SHP77 treated with DMSO at 0.1 percent for 48 hours (cell line): Measurements from ENCODE around the gene PAPLN.

Experiments used
- DNase-seq: peaks from one replicate; lab custom pipeline; 2025; lab: John Stamatoyannopoulos, UW

Gene PAPLN

GRCh38 chr14:73231981-73232851, 5.1 kb upstream of the PAPLN start:
- peak; percentile 20 for DNase-seq

GRCh38 chr14:73232984-73233383, 4.3 kb upstream of the PAPLN start:
- DNase-seq, result no peak

- DNase-seq, result no peak
Measured at GRCh38 chr14:73233564-73233963, 3.7 kb upstream of the PAPLN start.

- no peak for DNase-seq
Measured at GRCh38 chr14:73234029-73234428, 3.3 kb upstream of the PAPLN start.

GRCh38 chr14:73234586-73235394, 2.5 kb upstream of the PAPLN start:
- no peak for DNase-seq

- DNase-seq, result no peak
Measured at GRCh38 chr14:73235531-73236155, 1.7 kb upstream of the PAPLN start.

- DNase-seq, result no peak
Measured at GRCh38 chr14:73236157-73236556, 1.1 kb upstream of the PAPLN start.

GRCh38 chr14:73236752-73237218, 521 bp upstream of the PAPLN start:
- DNase-seq, result no peak

GRCh38 chr14:73237786-73238423, 599 bp downstream of the PAPLN start:
- DNase-seq, result no peak

- no peak for DNase-seq
Measured at GRCh38 chr14:73238424-73238852, 1.1 kb downstream of the PAPLN start.

GRCh38 chr14:73238941-73239340, 1.6 kb downstream of the PAPLN start:
- DNase-seq, result no peak

- DNase-seq, result no peak
Measured at GRCh38 chr14:73239393-73240241, 2.3 kb downstream of the PAPLN start.

- DNase-seq, result no peak
Measured at GRCh38 chr14:73240816-73241480, 3.6 kb downstream of the PAPLN start.

- DNase-seq, result no peak
Measured at GRCh38 chr14:73241481-73242165, 4.3 kb downstream of the PAPLN start.

- no peak for DNase-seq
Measured at GRCh38 chr14:73242357-73242901, 5.1 kb downstream of the PAPLN start.

- no peak for DNase-seq
Measured at GRCh38 chr14:73243341-73243740, 6.0 kb downstream of the PAPLN start.

- DNase-seq, result no peak
Measured at GRCh38 chr14:73243748-73244147, 6.4 kb downstream of the PAPLN start.

GRCh38 chr14:73244541-73245290, 7.4 kb downstream of the PAPLN start:
- DNase-seq, result no peak
